ENCODE data around the gene ST3GAL5. TPM values are rescaled to one million over a fixed set of nuclear protein-coding genes. Genes with fewer than 3 reads are reported as not detected.

The ST3GAL5 gene
- total RNA-seq, 1 donor from 2014 or later = 20.0 TPM

GRCh38 chr2:85902496-85902895, 13.7 kb upstream of the ST3GAL5 start:
- no peak overlapping the region for H3K4me3 Mint-ChIP-seq (ENCODE audit: unreplicated experiment)
- H3K27me3 Mint-ChIP-seq (ENCODE audit: low read depth) = peaks cover 2% of the 10 kb centered on the region
- peaks cover 19% of the 10 kb centered on the region for H3K4me1 Mint-ChIP-seq (ENCODE audit: low read depth)
- TF ChIP-seq, protein P1, sequence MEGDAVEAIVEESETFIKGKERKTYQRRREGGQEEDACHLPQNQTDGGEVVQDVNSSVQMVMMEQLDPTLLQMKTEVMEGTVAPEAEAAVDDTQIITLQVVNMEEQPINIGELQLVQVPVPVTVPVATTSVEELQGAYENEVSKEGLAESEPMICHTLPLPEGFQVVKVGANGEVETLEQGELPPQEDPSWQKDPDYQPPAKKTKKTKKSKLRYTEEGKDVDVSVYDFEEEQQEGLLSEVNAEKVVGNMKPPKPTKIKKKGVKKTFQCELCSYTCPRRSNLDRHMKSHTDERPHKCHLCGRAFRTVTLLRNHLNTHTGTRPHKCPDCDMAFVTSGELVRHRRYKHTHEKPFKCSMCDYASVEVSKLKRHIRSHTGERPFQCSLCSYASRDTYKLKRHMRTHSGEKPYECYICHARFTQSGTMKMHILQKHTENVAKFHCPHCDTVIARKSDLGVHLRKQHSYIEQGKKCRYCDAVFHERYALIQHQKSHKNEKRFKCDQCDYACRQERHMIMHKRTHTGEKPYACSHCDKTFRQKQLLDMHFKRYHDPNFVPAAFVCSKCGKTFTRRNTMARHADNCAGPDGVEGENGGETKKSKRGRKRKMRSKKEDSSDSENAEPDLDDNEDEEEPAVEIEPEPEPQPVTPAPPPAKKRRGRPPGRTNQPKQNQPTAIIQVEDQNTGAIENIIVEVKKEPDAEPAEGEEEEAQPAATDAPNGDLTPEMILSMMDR (IDR thresholded peaks at IDR 0.05) = no peak
- no peaks in the 10 kb centered on the region for H3K9me3 Mint-ChIP-seq (ENCODE audit: low read depth)
- H3K36me3 Mint-ChIP-seq (ENCODE audit: low read depth) = peaks cover 2% of the 10 kb centered on the region
- no peak for DNase-seq (ENCODE audit: low spot score)
- peak overlapping the region; percentile 63 for H3K27ac Mint-ChIP-seq (ENCODE audit: unreplicated experiment)

GRCh38 chr2:85901155-85901554, 12.4 kb upstream of the ST3GAL5 start:
- Mint-ChIP-seq H3K9me3 (ENCODE audit: low read depth) (no peaks in the 10 kb centered on the region), H3K4me3 (ENCODE audit: unreplicated experiment) (no peak overlapping the region), H3K4me1 (ENCODE audit: low read depth) (peaks cover 19% of the 10 kb centered on the region), H3K27ac (ENCODE audit: unreplicated experiment) (no peak overlapping the region), H3K36me3 (ENCODE audit: low read depth) (peaks cover 2% of the 10 kb centered on the region), H3K27me3 (ENCODE audit: low read depth) (peaks cover 2% of the 10 kb centered on the region)
- TF ChIP-seq, protein P1 (IDR thresholded peaks at IDR 0.05) = no peak
- no peak for DNase-seq (ENCODE audit: low spot score)

- TF ChIP-seq, protein P1 (IDR thresholded peaks at IDR 0.05) = no peak
- Mint-ChIP-seq H3K27ac (ENCODE audit: unreplicated experiment) (no peak overlapping the region), H3K36me3 (ENCODE audit: low read depth) (peaks cover 2% of the 10 kb centered on the region)
Observed at GRCh38 chr2:85900366-85900765, 11.6 kb upstream of the ST3GAL5 start.

GRCh38 chr2:85899849-85900248, 11.1 kb upstream of the ST3GAL5 start:
- Mint-ChIP-seq H3K27me3 (ENCODE audit: low read depth) (peaks cover 2% of the 10 kb centered on the region), H3K27ac (ENCODE audit: unreplicated experiment) (no peak overlapping the region), H3K4me1 (ENCODE audit: low read depth) (peaks cover 12% of the 10 kb centered on the region), H3K4me3 (ENCODE audit: unreplicated experiment) (no peak overlapping the region), H3K36me3 (ENCODE audit: low read depth) (peaks cover 2% of the 10 kb centered on the region), H3K9me3 (ENCODE audit: low read depth) (no peaks in the 10 kb centered on the region)
- DNase-seq (ENCODE audit: low spot score) = no peak
- TF ChIP-seq, protein P1 (IDR thresholded peaks at IDR 0.05) = no peak

More at GRCh38 chr2:85900366-85900765, 11.6 kb upstream of the ST3GAL5 start:
- H3K4me1 Mint-ChIP-seq (ENCODE audit: low read depth) = peaks cover 14% of the 10 kb centered on the region
- no peak overlapping the region for H3K4me3 Mint-ChIP-seq (ENCODE audit: unreplicated experiment)
- H3K27me3 Mint-ChIP-seq (ENCODE audit: low read depth) = peaks cover 2% of the 10 kb centered on the region
- H3K9me3 Mint-ChIP-seq (ENCODE audit: low read depth) = no peaks in the 10 kb centered on the region
- no peak for DNase-seq (ENCODE audit: low spot score)

DNA sequence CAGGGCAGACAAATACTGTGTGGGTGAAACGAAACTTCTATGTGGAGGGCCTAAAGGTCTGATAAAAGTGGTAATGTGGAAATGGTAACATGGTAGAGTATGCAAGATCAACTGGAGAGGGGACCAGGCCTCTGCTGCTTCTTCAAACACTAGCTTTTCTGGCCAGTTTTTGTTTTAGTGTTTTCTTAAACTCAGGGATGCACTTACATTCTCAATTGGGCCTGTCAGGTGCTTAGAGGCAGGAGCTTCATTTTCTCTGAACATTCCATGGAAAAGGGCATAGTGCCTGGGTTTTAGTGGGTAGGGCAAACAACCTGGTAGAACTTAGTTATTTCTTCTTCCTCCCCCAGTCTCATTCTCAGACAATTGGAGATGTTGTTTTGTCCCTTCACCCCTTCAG, 10.5 kb upstream of the ST3GAL5 start:
- peaks cover 2% of the 10 kb centered on the region for H3K36me3 Mint-ChIP-seq (ENCODE audit: low read depth)
- H3K4me1 Mint-ChIP-seq (ENCODE audit: low read depth) = peaks cover 14% of the 10 kb centered on the region
- DNase-seq (ENCODE audit: low spot score) = no peak
- H3K9me3 Mint-ChIP-seq (ENCODE audit: low read depth) = no peaks in the 10 kb centered on the region
- TF ChIP-seq, protein P1 (IDR thresholded peaks at IDR 0.05) = no peak
- H3K27me3 Mint-ChIP-seq (ENCODE audit: low read depth) = peaks cover 2% of the 10 kb centered on the region
- H3K27ac Mint-ChIP-seq (ENCODE audit: unreplicated experiment) = no peak overlapping the region
- no peak overlapping the region for H3K4me3 Mint-ChIP-seq (ENCODE audit: unreplicated experiment)

Measured in chondrocyte (in vitro differentiated cells).